Measurements from ENCODE around the gene MAST4. TPM values are rescaled to one million over a fixed set of nuclear protein-coding genes. Genes with fewer than 3 reads are reported as not detected.
A peak's percentile ranks its signal among the peaks of the same experiment; 100 is the strongest.

The MAST4 gene
- total and polyA plus RNA-seq, 12 donors = 29.6 to 93.3 (median 76.6) TPM

- H3K36me3 ChIP-seq = no peaks in the 10 kb centered on the region
- H3K4me1 ChIP-seq = peaks cover 0 to 67% (median 38%) of the 10 kb centered on the region in 9 donors
- ATAC-seq = no peak
- no peaks in the 10 kb centered on the region for H3K27me3 ChIP-seq
- H3K9me3 ChIP-seq = no peaks in the 10 kb centered on the region
- no peak for TF ChIP-seq CTCF (IDR thresholded peaks at IDR 0.05)
- intact Hi-C loops (cut with DNase I) = no loop called here
- no peak for DNase-seq
- no peak overlapping the region for H3K4me3 ChIP-seq
- 35 to 40% methylated on average over 2 of the region's 2 CpGs for WGBS, 2 donors
- H3K27ac ChIP-seq = peak overlapping the region in 1 of 10 donors; percentile 24
These were observed 255.1 kb downstream of the MAST4 start for GRCh38 chr5:66851306-66851705.

- DNase-seq = no peak
- H3K9me3 ChIP-seq = no peaks in the 10 kb centered on the region
- H3K4me3 ChIP-seq = no peak overlapping the region
- peaks cover 0 to 54% (median 29%) of the 10 kb centered on the region in 9 donors for H3K4me1 ChIP-seq
- no peaks in the 10 kb centered on the region for H3K36me3 ChIP-seq
- WGBS, 2 donors = 63 to 70% methylated on average over 4 of the region's 4 CpGs
- no peak for TF ChIP-seq CTCF (IDR thresholded peaks at IDR 0.05)
- intact Hi-C loops (cut with DNase I) = no loop called here
- no peak overlapping the region for H3K27ac ChIP-seq
- no peaks in the 10 kb centered on the region for H3K27me3 ChIP-seq
- peak in 1 of 8 donors; percentile 63 for ATAC-seq
These were observed 258.2 kb downstream of the MAST4 start for GRCh38 chr5:66854416-66854815.

GRCh38 chr5:66856041-66856805, 260.0 kb downstream of the MAST4 start:
- peak in 3 of 8 donors; percentile 11 to 36 (median 25) for ATAC-seq
- no peak for TF ChIP-seq CTCF (IDR thresholded peaks at IDR 0.05)
- no peak overlapping the region for H3K4me3 ChIP-seq
- H3K27me3 ChIP-seq = peaks cover 0 to 6% (median 0%) of the 10 kb centered on the region in 7 donors
- H3K36me3 ChIP-seq = no peaks in the 10 kb centered on the region
- DNase-seq = no peak
- intact Hi-C loops (cut with DNase I) = loop anchor here in 1 of 10 donors (2.0 kb wide), 1 partner anchor 19 kb away; no protein-coding TSS in a partner anchor
- no peaks in the 10 kb centered on the region for H3K9me3 ChIP-seq
- 70 to 80% methylated on average over 2 of the region's 2 CpGs for WGBS, 2 donors
- no peak overlapping the region for H3K27ac ChIP-seq
- H3K4me1 ChIP-seq = peaks cover 0 to 56% (median 37%) of the 10 kb centered on the region in 9 donors

GRCh38 chr5:66859526-66859925, 263.3 kb downstream of the MAST4 start:
- intact Hi-C loops (cut with DNase I) = no loop called here
- Histone ChIP-seq H3K9me3 (no peaks in the 10 kb centered on the region), H3K36me3 (no peaks in the 10 kb centered on the region), H3K4me3 (no peak overlapping the region), H3K27ac (no peak overlapping the region), H3K27me3 (peaks cover 0 to 9% (median 0%) of the 10 kb centered on the region in 7 donors), H3K4me1 (peaks cover 0 to 55% (median 20%) of the 10 kb centered on the region in 9 donors)
- 51 to 72% methylated on average over 2 of the region's 2 CpGs for WGBS, 2 donors
- ATAC-seq (no peak), DNase-seq (no peak)
- no peak for TF ChIP-seq CTCF (IDR thresholded peaks at IDR 0.05)
